Measurements from ENCODE around the gene P4HB. TPM values are rescaled to one million over a fixed set of nuclear protein-coding genes. Genes with fewer than 3 reads are reported as not detected.

P4HB gene
- total RNA-seq, 4 donors from 2014 or later = 685 to 999 (median 839) TPM

DNA sequence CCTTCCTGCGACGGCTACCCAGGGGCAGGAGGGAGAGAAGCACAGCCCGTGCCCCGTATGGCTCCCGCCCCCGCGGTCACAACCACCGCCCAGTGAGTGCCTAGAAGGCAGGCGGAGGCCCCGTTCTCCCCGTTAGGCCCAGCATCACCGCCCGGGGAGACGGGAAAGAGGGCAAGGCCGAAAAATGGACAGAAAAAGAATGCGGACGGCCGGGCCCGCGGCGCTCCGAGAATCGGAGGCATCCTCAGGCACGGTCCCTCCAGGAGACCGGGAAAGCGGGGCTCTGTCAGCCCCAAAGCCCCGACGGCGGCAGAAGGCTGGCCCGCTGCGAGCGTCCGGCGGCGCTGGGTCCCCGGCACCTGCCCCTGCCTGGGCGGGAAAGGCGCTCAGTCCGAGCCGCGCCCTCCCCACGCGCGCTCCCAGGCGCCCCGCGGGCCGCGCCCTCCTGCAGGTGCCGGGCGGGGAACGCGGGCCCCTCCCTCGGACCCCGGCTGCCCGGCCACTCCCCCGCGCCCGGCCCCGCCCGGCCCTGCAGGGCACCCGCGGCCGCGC lies 27.7 kb downstream of the P4HB start:
- DNase-seq (ENCODE audit: low spot score in 2 of 2) = no peak
- peak overlapping the region; percentile 40 for H3K4me3 ChIP-seq (ENCODE audit: low read depth, poor library complexity, severe bottlenecking)
- 1% methylated on average over 35 to 39 of the region's 65 CpGs for WGBS, 2 donors
- intact Hi-C loops (cut with DNase I; ENCODE audit: low total_unique reads) = no loop called here
- no peak for TF ChIP-seq POLR2A (IDR thresholded peaks at IDR 0.05)
- TF ChIP-seq, protein P1, sequence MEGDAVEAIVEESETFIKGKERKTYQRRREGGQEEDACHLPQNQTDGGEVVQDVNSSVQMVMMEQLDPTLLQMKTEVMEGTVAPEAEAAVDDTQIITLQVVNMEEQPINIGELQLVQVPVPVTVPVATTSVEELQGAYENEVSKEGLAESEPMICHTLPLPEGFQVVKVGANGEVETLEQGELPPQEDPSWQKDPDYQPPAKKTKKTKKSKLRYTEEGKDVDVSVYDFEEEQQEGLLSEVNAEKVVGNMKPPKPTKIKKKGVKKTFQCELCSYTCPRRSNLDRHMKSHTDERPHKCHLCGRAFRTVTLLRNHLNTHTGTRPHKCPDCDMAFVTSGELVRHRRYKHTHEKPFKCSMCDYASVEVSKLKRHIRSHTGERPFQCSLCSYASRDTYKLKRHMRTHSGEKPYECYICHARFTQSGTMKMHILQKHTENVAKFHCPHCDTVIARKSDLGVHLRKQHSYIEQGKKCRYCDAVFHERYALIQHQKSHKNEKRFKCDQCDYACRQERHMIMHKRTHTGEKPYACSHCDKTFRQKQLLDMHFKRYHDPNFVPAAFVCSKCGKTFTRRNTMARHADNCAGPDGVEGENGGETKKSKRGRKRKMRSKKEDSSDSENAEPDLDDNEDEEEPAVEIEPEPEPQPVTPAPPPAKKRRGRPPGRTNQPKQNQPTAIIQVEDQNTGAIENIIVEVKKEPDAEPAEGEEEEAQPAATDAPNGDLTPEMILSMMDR (IDR thresholded peaks at IDR 0.05) = no peak

DNA sequence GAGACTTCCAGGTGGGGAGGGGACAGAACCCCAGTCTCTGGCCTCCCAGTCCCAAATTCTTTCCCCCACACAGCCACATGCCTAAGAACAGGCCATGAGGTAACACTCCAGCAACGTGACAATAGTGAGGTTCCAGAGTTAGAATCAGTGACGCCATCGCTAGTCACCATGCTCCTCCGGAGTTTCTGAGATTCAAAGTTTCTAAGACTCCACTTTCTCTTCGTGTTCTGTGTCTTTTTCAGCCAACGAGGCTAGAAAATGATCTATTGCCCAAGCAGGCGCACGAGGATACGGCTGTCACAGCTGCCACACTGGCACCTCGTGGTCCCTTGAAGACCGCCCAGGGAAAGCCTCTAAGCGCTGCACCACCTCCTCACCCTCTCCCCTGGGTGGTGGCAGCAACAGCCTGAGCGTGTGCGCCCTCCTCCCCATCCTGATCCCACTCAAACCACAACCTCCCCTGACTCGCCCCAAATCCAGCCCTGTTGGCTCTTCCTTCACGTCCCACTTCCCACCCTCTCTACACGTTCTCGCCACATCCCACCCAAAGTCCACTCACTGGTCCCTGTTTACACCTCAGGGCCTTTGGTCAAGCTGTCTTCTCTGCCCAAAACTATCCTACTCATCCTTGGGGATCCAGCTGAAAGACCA lies 28.3 kb downstream of the P4HB start:
- no peak for DNase-seq (ENCODE audit: low spot score in 2 of 2)
- TF ChIP-seq, protein P1 (IDR thresholded peaks at IDR 0.05) = peak in 1 of 3 donors; percentile 22
- TF ChIP-seq POLR2A (IDR thresholded peaks at IDR 0.05) = no peak
- 15% methylated on average over 18 of the region's 18 CpGs for WGBS, 2 donors
- intact Hi-C loops (cut with DNase I; ENCODE audit: low total_unique reads) = no loop called here
- peak overlapping the region; percentile 40 for H3K4me3 ChIP-seq (ENCODE audit: low read depth, poor library complexity, severe bottlenecking)

DNA sequence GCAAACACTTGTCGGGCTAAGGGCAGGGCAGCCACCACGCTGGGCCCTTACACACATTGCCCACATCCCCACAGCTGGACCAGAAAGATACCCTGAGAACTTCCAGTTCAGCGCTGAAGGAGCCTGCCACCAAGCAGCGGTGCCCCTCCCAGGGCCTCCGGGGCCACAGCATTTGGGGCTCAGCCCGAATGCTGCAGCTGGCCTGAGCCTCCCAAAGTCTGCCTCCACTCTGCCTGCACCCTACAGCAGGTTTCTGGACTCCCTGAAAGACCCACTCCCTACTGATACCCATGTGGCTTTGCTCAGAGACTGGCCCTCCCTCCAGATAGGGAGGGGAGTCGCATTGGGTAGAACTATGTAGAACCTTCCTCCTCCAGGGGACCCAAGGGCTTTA lies 28.8 kb downstream of the P4HB start:
- no peak overlapping the region for H3K4me3 ChIP-seq (ENCODE audit: low read depth, poor library complexity, severe bottlenecking)
- 73 to 75% methylated on average over 6 to 7 of the region's 7 CpGs for WGBS, 2 donors
- no peak for DNase-seq (ENCODE audit: low spot score in 2 of 2)
- intact Hi-C loops (cut with DNase I; ENCODE audit: low total_unique reads) = no loop called here
- TF ChIP-seq POLR2A (IDR thresholded peaks at IDR 0.05) = no peak

DNA sequence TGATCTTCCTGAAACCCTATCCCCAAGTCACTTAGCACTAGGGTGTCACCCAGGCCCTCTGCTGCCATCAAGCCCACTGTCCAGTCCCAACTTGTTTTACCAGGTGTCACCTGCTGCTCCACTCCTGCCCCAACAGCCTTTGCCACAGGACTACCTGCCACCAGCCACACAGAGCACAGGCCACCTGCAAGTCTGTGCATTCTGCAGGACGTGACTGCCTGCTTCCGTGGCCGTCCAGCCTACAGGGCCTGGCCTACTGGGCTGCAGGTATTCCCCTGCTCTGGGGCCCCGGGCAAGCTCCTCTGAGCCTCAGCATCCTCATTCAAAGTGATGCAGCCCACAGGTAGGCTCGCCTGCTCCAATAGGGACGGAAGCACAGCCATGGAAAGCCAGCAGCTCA lies 30.5 kb downstream of the P4HB start:
- 75 to 90% methylated on average over 6 of the region's 6 CpGs for WGBS, 2 donors
- no peak for DNase-seq (ENCODE audit: low spot score in 2 of 2)
- H3K4me3 ChIP-seq (ENCODE audit: low read depth, poor library complexity, severe bottlenecking) = no peak overlapping the region
- intact Hi-C loops (cut with DNase I; ENCODE audit: low total_unique reads) = no loop called here
- no peak for TF ChIP-seq POLR2A (IDR thresholded peaks at IDR 0.05)
- TF ChIP-seq, protein P1 (IDR thresholded peaks at IDR 0.05) = no peak

DNA sequence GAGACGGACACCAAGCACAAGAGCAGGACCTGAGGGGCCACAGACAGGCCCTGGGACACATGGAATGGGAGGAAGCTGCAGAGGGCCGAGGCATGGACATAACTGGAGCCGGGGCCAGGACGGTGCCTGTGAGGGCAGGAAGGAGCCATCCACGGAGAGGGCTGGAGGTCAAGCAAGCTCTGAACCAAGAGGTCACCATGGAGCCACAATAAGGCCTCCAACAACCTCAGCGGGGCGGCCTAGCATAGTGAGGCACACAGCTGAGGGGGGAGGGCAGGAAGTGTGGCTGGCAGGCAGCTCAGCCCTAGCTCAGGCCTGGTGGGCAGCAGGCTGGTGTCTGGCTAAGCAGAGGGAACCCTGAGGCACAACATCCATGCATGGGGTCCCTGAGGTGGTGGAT lies 31.7 kb downstream of the P4HB start:
- intact Hi-C loops (cut with DNase I; ENCODE audit: low total_unique reads) = no loop called here
- DNase-seq (ENCODE audit: low spot score in 2 of 2) = no peak
- no peak for TF ChIP-seq POLR2A (IDR thresholded peaks at IDR 0.05)
- TF ChIP-seq, protein P1 (IDR thresholded peaks at IDR 0.05) = no peak
- WGBS, 2 donors = 77 to 82% methylated on average over 6 to 7 of the region's 7 CpGs
- no peak overlapping the region for H3K4me3 ChIP-seq (ENCODE audit: low read depth, poor library complexity, severe bottlenecking)

DNA sequence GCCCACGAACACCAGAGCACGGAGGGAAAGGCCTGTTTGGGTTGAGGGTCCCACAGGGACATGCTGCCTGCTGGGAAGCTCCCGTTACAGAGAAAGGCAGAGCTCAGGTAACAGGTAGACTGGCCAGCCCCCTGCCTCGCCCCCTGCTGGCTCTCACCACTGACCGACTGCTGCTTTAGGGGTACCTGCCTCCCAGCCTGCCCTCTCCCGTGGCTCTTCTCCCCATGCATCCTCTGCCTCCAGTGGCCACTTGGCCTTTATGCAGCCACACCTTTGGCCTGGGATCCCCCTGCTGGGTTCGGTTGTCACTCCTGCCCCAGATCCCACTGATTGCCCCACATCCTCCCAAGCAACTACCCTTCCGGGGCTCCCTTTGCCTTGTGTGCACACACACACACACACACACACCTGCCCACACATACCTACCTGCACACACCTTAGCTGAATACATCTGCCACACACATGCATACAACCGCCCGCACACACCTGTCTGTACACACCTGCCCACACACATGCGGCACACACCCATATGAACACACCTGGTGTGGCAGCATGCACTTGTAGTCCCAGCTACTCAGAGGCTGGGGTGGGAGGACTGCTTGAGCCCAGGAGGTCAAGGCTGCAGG lies 34.4 kb downstream of the P4HB start:
- WGBS, 2 donors = 83 to 86% methylated on average over 11 of the region's 11 CpGs
- no peak overlapping the region for H3K4me3 ChIP-seq (ENCODE audit: low read depth, poor library complexity, severe bottlenecking)
- intact Hi-C loops (cut with DNase I; ENCODE audit: low total_unique reads) = no loop called here
- DNase-seq (ENCODE audit: low spot score in 2 of 2) = no peak
- no peak for TF ChIP-seq POLR2A (IDR thresholded peaks at IDR 0.05)
- TF ChIP-seq, protein P1 (IDR thresholded peaks at IDR 0.05) = no peak

All from lower leg skin (tissue), 4 donors.